Measurements from ENCODE around the gene NPAS3.

Gene NPAS3

DNA sequence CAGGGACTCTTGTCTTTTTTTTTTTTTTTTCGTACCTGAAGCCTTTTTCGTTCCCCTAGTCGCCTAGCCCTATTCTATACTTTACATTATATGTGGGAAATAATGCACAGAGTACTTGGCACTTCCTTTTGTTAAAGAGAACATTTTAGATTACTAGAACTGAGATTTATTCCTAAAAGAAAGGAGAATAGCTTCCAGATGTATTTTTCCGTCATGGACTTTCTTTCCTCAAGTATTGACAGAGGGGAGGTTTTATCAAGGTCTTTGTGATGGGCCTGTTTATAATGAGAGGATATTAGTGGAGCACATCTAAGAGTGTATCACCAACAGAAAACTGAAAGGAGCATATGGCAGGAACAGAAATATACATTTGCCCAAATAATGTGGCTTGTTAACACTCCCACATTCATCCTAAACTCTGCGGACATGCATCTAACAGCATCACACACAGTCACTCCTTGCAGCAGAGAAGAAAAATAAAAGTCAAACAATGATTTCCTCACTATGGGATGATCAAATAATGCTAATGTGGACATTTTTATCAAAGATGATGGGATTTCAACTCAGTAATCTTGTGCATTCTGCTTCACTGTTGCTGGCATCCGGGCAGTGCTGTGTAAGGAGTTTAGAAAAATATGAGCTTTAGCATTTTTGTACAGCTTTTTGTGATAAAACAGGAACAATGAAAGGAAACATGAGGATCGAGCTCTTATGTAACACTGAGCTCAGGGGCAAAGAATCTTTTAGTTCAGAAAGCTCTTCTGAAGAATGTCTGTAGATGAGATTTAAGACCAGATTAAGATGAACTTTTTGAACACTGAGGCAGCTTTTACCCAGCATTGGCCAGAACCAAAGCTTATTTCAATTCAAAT is 829.1 kb downstream of the NPAS3 start:
- DNase-seq (ENCODE audit: low spot score), result no peak
- TF ChIP-seq, protein P1, sequence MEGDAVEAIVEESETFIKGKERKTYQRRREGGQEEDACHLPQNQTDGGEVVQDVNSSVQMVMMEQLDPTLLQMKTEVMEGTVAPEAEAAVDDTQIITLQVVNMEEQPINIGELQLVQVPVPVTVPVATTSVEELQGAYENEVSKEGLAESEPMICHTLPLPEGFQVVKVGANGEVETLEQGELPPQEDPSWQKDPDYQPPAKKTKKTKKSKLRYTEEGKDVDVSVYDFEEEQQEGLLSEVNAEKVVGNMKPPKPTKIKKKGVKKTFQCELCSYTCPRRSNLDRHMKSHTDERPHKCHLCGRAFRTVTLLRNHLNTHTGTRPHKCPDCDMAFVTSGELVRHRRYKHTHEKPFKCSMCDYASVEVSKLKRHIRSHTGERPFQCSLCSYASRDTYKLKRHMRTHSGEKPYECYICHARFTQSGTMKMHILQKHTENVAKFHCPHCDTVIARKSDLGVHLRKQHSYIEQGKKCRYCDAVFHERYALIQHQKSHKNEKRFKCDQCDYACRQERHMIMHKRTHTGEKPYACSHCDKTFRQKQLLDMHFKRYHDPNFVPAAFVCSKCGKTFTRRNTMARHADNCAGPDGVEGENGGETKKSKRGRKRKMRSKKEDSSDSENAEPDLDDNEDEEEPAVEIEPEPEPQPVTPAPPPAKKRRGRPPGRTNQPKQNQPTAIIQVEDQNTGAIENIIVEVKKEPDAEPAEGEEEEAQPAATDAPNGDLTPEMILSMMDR (IDR thresholded peaks at IDR 0.05; ENCODE audit: extremely low read depth, missing control alignments), result no peak

DNA sequence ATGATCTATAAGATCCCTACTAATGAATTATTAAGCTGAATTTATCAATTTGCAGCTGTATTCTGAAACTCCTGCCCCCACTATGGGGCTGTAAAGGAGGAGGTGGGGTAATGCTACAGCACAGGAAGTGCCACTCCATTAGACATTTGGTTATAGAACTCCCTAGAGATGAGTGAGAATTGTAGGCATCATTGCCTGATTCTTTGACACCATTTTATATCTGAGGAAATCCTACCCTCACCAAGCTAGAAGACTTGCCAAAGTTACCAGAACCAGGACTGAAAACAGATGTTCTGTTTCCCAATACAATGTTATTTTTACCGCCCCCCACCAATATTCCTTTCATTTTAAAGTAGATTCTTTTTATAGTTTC is 829.8 kb downstream of the NPAS3 start:
- TF ChIP-seq, protein P1 (IDR thresholded peaks at IDR 0.05; ENCODE audit: extremely low read depth, missing control alignments), result no peak
- no peak for DNase-seq (ENCODE audit: low spot score)

DNA sequence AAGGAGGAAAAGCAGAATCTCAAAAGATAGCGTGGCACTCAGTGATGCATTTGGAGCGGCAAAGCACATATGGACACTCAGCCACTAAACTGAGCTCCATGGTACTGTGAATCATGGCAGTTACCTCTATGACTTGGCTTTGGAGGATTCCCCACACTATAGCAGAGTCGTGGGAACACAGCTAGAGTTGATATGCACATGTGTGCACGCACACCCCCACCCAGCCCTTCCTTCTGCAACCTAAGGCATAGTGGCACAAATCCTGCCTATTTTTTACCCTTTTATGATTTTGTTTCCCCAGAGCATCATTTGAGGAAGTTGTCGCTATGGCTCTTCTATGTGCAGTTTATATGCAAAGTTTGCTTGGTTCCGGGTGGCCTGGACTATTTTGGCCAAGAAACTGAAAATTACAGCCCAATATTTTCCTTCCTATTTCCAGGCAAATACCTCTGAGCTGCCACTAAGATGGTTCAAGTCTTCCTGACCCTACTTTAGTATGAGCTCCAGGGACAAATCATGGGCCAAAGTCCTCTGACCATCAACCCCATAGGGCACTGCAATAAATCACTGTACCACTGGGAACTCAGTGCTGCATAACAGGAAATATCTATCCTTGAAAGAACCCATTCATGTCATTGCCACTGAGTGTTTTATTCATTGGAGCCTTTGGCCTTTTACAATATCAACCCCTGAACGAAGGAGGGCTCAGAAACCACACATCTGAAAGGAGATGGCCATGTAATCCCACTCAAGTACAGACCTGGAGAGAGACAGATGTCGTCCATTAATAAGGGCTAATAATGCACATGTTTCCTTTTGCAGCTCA is 834.7 kb downstream of the NPAS3 start:
- no peak for DNase-seq (ENCODE audit: low spot score)
- TF ChIP-seq, protein P1 (IDR thresholded peaks at IDR 0.05; ENCODE audit: extremely low read depth, missing control alignments), result no peak

DNA sequence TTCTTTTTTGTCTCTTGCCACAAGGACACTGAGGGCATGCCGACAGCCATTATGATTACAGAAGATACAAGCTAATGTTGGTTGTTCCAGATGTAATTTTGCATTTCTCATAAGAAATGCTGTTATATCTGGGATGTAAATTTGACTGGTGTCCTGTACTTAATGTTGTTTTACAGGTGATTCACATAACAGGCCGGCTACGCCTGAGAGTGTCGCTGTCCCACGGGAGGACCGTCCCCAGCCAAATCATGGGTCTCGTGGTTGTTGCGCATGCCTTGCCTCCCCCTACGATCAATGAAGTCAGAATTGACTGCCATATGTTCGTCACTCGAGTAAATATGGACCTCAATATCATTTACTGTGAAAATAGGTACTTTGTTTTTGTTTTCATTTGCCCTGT is 835.5 kb downstream of the NPAS3 start:
- TF ChIP-seq, protein P1 (IDR thresholded peaks at IDR 0.05; ENCODE audit: extremely low read depth, missing control alignments), result no peak
- DNase-seq (ENCODE audit: low spot score), result no peak

DNA sequence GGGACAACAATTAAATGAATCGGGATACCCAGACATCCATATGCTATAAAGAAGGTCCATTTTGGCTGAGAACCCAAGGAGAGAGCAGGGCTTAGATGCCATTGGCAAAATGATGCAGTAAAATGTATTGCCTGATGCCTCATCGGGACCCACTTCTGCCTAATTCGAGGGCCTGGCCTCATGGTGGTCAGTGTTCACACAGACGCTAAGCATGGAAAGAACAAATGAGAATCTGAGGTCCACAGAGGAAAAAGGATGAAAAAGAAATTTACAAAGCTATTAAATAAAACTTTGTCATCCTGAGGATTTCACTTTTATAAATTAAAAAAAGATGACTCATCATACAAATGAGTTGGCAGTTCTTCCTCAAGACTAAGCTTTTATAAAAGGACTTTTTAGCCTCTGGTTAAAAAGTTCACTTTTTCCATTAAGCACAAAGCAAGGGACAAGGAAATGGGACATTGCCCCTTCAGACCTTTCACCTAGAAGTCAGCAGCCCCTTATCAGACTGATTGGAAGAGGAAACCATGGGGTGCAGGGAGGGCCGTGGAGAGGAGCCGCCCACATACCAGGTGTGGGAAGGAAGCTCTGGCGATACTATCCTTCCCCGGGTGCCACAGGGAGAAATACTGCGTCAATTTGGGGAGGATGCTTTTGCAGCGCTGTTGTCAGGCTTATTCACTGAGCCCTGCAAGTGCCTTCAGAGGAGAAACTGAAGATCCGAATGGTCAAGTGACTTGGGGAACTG is 836.2 kb downstream of the NPAS3 start:
- TF ChIP-seq, protein P1 (IDR thresholded peaks at IDR 0.05; ENCODE audit: extremely low read depth, missing control alignments), result no peak

DNA sequence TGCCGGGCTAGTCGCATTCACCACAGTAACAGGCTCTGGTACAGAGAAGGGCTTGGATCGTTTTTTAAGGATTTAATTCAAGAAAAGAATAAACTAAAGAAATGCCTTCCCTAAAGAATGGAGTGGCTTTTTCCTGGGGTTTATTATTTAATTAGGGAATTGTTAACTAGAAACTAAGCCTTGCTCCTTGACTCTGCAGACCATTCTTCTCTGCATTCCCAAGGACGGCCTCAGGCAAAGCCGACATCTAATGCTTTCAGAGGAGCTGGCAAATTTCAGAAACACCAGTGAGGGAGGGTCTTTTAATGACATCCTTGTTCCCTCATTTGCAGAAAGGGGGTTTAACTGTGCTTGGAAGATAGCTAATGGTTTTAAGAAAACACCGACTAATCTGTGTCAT is 838.2 kb downstream of the NPAS3 start:
- DNase-seq (ENCODE audit: low spot score), result no peak

More for the DNA sequence above, 836.2 kb downstream of the NPAS3 start:
- no peak for DNase-seq (ENCODE audit: low spot score)

More for the DNA sequence above, 838.2 kb downstream of the NPAS3 start:
- TF ChIP-seq, protein P1 (IDR thresholded peaks at IDR 0.05; ENCODE audit: extremely low read depth, missing control alignments), result no peak

All from GM20000 (cell line).